ENCODE results near the gene PNLDC1.

- TF ChIP-seq CEBPB (tag; IDR thresholded peaks at IDR 0.05) (no peak), YY1 (IDR thresholded peaks at IDR 0.05; ENCODE audit: borderline replicate concordance in 1 of 3, control insufficient read depth in 1 of 3, extremely low read depth in 1 of 3, insufficient read depth in 3 of 3, insufficient read length in 1 of 3, insufficient replicate concordance in 2 of 3, low read depth in 1 of 3, low read length in 2 of 3) (no peak), CHD4 (IDR thresholded peaks at IDR 0.05; ENCODE audit: insufficient read depth, insufficient replicate concordance, low read depth, low read length, poor library complexity, severe bottlenecking) (no peak), CCAR2 (IDR thresholded peaks at IDR 0.05; ENCODE audit: low read depth, low read length) (no peak), HDAC2 (IDR thresholded peaks at IDR 0.05) (no peak), HSF4 (CRISPR knock-in tag; IDR thresholded peaks at IDR 0.05; ENCODE audit: borderline replicate concordance) (no peak), SIN3A (IDR thresholded peaks at IDR 0.05; ENCODE audit: borderline replicate concordance in 2 of 2, control insufficient read depth in 1 of 2, low read depth in 2 of 2, low read length in 2 of 2) (no peak)
- TF ChIP-seq, protein P1, sequence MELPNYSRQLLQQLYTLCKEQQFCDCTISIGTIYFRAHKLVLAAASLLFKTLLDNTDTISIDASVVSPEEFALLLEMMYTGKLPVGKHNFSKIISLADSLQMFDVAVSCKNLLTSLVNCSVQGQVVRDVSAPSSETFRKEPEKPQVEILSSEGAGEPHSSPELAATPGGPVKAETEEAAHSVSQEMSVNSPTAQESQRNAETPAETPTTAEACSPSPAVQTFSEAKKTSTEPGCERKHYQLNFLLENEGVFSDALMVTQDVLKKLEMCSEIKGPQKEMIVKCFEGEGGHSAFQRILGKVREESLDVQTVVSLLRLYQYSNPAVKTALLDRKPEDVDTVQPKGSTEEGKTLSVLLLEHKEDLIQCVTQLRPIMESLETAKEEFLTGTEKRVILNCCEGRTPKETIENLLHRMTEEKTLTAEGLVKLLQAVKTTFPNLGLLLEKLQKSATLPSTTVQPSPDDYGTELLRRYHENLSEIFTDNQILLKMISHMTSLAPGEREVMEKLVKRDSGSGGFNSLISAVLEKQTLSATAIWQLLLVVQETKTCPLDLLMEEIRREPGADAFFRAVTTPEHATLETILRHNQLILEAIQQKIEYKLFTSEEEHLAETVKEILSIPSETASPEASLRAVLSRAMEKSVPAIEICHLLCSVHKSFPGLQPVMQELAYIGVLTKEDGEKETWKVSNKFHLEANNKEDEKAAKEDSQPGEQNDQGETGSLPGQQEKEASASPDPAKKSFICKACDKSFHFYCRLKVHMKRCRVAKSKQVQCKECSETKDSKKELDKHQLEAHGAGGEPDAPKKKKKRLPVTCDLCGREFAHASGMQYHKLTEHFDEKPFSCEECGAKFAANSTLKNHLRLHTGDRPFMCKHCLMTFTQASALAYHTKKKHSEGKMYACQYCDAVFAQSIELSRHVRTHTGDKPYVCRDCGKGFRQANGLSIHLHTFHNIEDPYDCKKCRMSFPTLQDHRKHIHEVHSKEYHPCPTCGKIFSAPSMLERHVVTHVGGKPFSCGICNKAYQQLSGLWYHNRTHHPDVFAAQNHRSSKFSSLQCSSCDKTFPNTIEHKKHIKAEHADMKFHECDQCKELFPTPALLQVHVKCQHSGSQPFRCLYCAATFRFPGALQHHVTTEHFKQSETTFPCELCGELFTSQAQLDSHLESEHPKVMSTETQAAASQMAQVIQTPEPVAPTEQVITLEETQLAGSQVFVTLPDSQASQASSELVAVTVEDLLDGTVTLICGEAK (IDR thresholded peaks at IDR 0.05), result no peak
- TF ChIP-seq, protein P1 (CRISPR knock-in tag; IDR thresholded peaks at IDR 0.05), result no peak
Measured at GRCh38 chr6:159826968-159827647, 27.0 kb downstream of the PNLDC1 start.
